GM19240 (cell line): ENCODE data around the gene NAA80.

Source experiments
- DNase-seq: peaks from one replicate; pipeline ENCODE4 v3.0.0; 2011; ENCODE audit warnings: low spot score; ENCODE audit not compliant: insufficient read length

NAA80 gene

GRCh38 chr3:50330330-50330729 lies 31.1 kb upstream of the NAA80 start:
- no peak for DNase-seq

GRCh38 chr3:50327943-50328691 lies 28.9 kb upstream of the NAA80 start, which contains the start of gene TUSC2:
Gene TUSC2 (minus strand): TSS chr3:50328223. CDS start chr3:50328099, 124 bp downstream.
- peak; percentile 90 for DNase-seq

GRCh38 chr3:50327129-50327528 lies 27.9 kb upstream of the NAA80 start:
- DNase-seq: no peak

GRCh38 chr3:50326182-50326541 lies 27.0 kb upstream of the NAA80 start:
- DNase-seq: no peak

- no peak for DNase-seq
These were observed 26.4 kb upstream of the NAA80 start for GRCh38 chr3:50325497-50326181.

GRCh38 chr3:50325113-50325480 lies 25.9 kb upstream of the NAA80 start:
- no peak for DNase-seq

GRCh38 chr3:50324351-50325112 lies 25.3 kb upstream of the NAA80 start:
- DNase-seq: peak; percentile 43

- DNase-seq: no peak
These were observed 24.5 kb upstream of the NAA80 start for GRCh38 chr3:50323614-50324199.

GRCh38 chr3:50323092-50323600 lies 23.9 kb upstream of the NAA80 start:
- DNase-seq: no peak

- DNase-seq: no peak
These were observed 23.3 kb upstream of the NAA80 start, which contains the start of gene HYAL2 for GRCh38 chr3:50322386-50323091. Gene HYAL2 (minus strand): TSS chr3:50322745. CDS start chr3:50320489, 2,256 bp downstream.

GRCh38 chr3:50322115-50322385 lies 22.8 kb upstream of the NAA80 start:
- DNase-seq: no peak

- DNase-seq: peak; percentile 80
These were observed 22.3 kb upstream of the NAA80 start for GRCh38 chr3:50321336-50322114.

- DNase-seq: peak; percentile 34
These were observed 21.7 kb upstream of the NAA80 start for GRCh38 chr3:50320853-50321335.

GRCh38 chr3:50319894-50320625 lies 20.9 kb upstream of the NAA80 start:
- DNase-seq: no peak

GRCh38 chr3:50319181-50319893 lies 20.1 kb upstream of the NAA80 start:
- no peak for DNase-seq

- DNase-seq: no peak
These were observed 19.4 kb upstream of the NAA80 start for GRCh38 chr3:50318615-50319014.

- DNase-seq: no peak
These were observed 19.0 kb upstream of the NAA80 start for GRCh38 chr3:50318163-50318562.

GRCh38 chr3:50317300-50317699 lies 18.1 kb upstream of the NAA80 start:
- no peak for DNase-seq
